HepG2 (cell line): ENCODE data around the gene GNA12. TPM values are rescaled to one million over a fixed set of nuclear protein-coding genes. Genes with fewer than 3 reads are reported as not detected.

ENCODE experiments used
- polyA plus RNA-seq, 8 experiments: library from polyadenylated mRNA; depleted of rRNA in 3 of 8; stranded (reverse) in 7 of 8; unstranded in 1 of 8; fragments of >200 nt; fragmentation: Illumina TruSeq in 4 of 8; extraction: Trizol in 4 of 8; gene quantifications; 2 replicates each; pipeline versions ENCODE4 v1.2.1 to v1.2.3, GENCODE V29; 2011 to 2016; ENCODE audit warnings: low read depth in 4 of 8, missing spikeins in 1 of 8, mixed read lengths in 1 of 8; ENCODE audit not compliant: insufficient read depth in 1 of 8
- total RNA-seq, 5 experiments: library from RNA; depleted of rRNA; stranded (reverse); fragments of >200 nt; fragmentation: Illumina TruSeq; extraction: Trizol; gene quantifications; 2 replicates each; pipeline ENCODE4 v1.2.3, GENCODE V29; 2016; ENCODE audit warnings: low read depth in 1 of 5
- TF ChIP-seq, protein P1 (sequence below), 2 experiments: fragments of 450-650 bp in 1 of 2; sonication (generic) in 1 of 2; formaldehyde crosslinking in 1 of 2; IDR thresholded peaks; 2 replicates each; pipeline versions ENCODE4 v1.6.1 to v1.8.0; 2016 to 2022; ENCODE audit warnings: antibody characterized with exemption in 1 of 2, mild to moderate bottlenecking in 1 of 2, missing genetic modification reagents in 1 of 2

GNA12 gene
- total and polyA plus RNA-seq, 2 of the 13 experiments (the other 11 are each of a cell fraction or from before 2014, with no cell fraction given): 16.2 to 50.9 TPM

DNA sequence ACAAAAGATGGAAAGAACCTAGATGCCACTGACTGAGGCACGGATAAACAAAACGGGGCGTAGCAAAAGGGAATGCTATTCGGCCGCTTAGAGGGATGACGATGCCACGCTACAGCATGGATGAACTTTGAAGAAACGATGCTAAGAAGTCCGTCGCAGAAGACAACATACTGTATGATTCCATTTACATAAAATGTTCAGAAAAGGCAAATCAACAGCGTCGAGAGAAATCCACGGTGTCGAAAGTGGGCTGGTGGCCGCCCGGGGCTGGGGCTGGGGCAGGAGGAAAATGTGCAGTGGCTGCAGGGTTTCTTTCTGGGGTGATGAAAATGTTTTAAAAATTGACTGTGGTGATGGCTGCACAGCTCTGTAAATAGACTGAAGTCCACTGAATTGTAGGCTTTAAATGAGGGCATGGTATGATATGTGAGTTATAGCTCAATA lies 24.1 kb downstream of the GNA12 start (continued):
- TF ChIP-seq, protein P1, sequence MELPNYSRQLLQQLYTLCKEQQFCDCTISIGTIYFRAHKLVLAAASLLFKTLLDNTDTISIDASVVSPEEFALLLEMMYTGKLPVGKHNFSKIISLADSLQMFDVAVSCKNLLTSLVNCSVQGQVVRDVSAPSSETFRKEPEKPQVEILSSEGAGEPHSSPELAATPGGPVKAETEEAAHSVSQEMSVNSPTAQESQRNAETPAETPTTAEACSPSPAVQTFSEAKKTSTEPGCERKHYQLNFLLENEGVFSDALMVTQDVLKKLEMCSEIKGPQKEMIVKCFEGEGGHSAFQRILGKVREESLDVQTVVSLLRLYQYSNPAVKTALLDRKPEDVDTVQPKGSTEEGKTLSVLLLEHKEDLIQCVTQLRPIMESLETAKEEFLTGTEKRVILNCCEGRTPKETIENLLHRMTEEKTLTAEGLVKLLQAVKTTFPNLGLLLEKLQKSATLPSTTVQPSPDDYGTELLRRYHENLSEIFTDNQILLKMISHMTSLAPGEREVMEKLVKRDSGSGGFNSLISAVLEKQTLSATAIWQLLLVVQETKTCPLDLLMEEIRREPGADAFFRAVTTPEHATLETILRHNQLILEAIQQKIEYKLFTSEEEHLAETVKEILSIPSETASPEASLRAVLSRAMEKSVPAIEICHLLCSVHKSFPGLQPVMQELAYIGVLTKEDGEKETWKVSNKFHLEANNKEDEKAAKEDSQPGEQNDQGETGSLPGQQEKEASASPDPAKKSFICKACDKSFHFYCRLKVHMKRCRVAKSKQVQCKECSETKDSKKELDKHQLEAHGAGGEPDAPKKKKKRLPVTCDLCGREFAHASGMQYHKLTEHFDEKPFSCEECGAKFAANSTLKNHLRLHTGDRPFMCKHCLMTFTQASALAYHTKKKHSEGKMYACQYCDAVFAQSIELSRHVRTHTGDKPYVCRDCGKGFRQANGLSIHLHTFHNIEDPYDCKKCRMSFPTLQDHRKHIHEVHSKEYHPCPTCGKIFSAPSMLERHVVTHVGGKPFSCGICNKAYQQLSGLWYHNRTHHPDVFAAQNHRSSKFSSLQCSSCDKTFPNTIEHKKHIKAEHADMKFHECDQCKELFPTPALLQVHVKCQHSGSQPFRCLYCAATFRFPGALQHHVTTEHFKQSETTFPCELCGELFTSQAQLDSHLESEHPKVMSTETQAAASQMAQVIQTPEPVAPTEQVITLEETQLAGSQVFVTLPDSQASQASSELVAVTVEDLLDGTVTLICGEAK (IDR thresholded peaks at IDR 0.05): 0 out of 2 replicates have a peak, but pooled peaks have one; percentile 33
- TF ChIP-seq, protein P1 (CRISPR knock-in tag; IDR thresholded peaks at IDR 0.05): no peak
